Nephron (organoid): ENCODE results near the gene CDNF.

ENCODE experiments used
- H3K27ac Mint-ChIP-seq, 3 experiments: 2 replicates each; pipeline ENCODE4 v1.8.0; 2020; ENCODE audit warnings: mixed read lengths in 3 of 3, mild to moderate bottlenecking in 2 of 3, moderate library complexity in 1 of 3
- H3K27me3 Mint-ChIP-seq: 2 replicates; pipeline ENCODE4 v1.8.0; 2021; ENCODE audit warnings: low read depth, mild to moderate bottlenecking, moderate library complexity, mixed read lengths
- H3K36me3 Mint-ChIP-seq: 2 replicates; pipeline ENCODE4 v1.8.0; 2020; ENCODE audit warnings: low read depth, mixed read lengths
- H3K4me1 Mint-ChIP-seq: 2 replicates; pipeline ENCODE4 v1.8.0; 2020; ENCODE audit warnings: mixed read lengths
- H3K4me3 Mint-ChIP-seq, 3 experiments: 2 replicates each; pipeline ENCODE4 v1.8.0; 2020; ENCODE audit warnings: mild to moderate bottlenecking in 3 of 3, mixed read lengths in 3 of 3, moderate library complexity in 2 of 3
- H3K9me3 Mint-ChIP-seq: 2 replicates; pipeline ENCODE4 v1.8.0; 2020; ENCODE audit warnings: mixed read lengths
- TF ChIP-seq, protein P1 (sequence below), 3 experiments: fragments of 200-600 bp; sonication (generic); IDR thresholded peaks; one replicate each; pipeline ENCODE4 v1.5.0; 2021; ENCODE audit warnings: antibody characterized with exemption in 3 of 3; ENCODE audit not compliant: unreplicated experiment in 3 of 3

The CDNF gene

DNA sequence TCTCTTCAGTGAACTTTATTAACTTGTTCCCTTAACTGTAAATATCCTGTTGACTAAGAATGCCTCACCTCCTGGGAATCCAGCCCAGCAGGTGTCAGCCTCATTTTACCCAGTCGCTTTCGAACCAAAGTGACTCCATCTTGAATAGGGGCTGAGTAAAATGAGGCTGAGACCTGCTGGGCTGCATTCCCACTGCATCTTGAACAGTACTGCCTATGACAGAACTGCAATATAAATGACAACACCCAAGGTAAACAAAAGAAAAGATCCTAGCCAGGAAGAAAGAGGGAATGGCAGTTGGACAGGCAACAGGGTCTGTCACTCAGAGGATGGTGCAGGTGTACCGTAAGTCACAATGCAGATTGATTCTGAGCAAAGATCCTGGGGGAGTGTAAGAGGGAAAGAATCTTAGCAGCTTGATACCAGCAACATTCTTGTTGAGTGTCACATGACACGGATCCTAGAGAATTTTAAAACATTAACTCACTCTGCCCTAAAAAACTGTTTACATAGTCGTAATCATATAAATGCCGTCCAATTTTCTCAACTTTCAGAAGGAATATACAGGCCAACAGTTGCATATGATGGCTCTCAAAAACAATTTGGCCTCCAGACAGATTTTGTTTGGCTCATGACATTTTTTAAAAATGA, 58.7 kb downstream of the CDNF start:
- TF ChIP-seq, protein P1, sequence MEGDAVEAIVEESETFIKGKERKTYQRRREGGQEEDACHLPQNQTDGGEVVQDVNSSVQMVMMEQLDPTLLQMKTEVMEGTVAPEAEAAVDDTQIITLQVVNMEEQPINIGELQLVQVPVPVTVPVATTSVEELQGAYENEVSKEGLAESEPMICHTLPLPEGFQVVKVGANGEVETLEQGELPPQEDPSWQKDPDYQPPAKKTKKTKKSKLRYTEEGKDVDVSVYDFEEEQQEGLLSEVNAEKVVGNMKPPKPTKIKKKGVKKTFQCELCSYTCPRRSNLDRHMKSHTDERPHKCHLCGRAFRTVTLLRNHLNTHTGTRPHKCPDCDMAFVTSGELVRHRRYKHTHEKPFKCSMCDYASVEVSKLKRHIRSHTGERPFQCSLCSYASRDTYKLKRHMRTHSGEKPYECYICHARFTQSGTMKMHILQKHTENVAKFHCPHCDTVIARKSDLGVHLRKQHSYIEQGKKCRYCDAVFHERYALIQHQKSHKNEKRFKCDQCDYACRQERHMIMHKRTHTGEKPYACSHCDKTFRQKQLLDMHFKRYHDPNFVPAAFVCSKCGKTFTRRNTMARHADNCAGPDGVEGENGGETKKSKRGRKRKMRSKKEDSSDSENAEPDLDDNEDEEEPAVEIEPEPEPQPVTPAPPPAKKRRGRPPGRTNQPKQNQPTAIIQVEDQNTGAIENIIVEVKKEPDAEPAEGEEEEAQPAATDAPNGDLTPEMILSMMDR (IDR thresholded peaks at IDR 0.05; ENCODE audit: unreplicated experiment in 3 of 3) = no peak
- no peaks in the 10 kb centered on the region for H3K36me3 Mint-ChIP-seq
- H3K27ac Mint-ChIP-seq = peak overlapping the region in 1 of 3 experiments; percentile 0
- H3K27me3 Mint-ChIP-seq = no peaks in the 10 kb centered on the region
- no peaks in the 10 kb centered on the region for H3K9me3 Mint-ChIP-seq
- no peaks in the 10 kb centered on the region for H3K4me1 Mint-ChIP-seq
- no peak overlapping the region for H3K4me3 Mint-ChIP-seq

DNA sequence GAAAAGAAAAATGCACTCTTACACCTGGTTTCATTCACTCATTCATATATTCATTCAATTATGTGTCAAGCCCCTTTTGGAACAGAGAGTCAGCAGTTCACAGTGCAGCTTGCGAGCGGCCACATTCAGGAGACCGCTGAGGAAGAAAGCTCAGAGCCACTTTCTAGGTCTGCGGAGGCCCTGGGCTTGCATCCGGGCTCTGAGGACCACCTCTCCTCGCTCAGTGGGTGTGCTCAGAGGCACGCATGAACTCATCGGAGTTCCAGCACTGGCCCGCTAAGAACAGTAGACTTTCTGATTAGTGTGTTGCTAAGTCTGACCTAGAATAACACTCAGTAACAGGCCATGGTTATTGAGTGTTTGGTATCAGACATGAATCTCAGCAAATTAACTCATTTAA, 61.3 kb downstream of the CDNF start:
- no peak overlapping the region for H3K27ac Mint-ChIP-seq
- no peaks in the 10 kb centered on the region for H3K36me3 Mint-ChIP-seq
- H3K9me3 Mint-ChIP-seq = no peaks in the 10 kb centered on the region
- no peaks in the 10 kb centered on the region for H3K4me1 Mint-ChIP-seq
- TF ChIP-seq, protein P1 (IDR thresholded peaks at IDR 0.05; ENCODE audit: unreplicated experiment in 3 of 3) = no peak
- peaks cover 3% of the 10 kb centered on the region for H3K27me3 Mint-ChIP-seq
- no peak overlapping the region for H3K4me3 Mint-ChIP-seq

DNA sequence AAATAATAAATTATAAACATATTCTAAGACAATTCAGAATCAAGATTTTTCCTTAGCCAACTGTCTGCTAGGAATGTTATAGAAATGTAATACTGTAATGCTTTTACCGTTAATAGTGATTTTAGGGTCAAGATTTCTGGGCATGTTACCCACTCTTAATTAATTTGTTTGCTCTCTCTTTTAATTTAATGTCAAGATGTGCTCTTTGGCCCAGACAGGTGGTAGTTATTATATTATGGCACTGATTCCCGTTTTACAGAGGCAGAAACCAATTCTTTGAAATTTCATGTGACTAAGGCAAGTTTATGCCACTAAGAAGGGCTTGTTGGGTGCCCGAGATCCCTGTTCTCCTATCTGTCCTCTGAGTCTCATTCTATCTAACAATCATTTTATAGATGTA, 62.2 kb downstream of the CDNF start:
- TF ChIP-seq, protein P1 (IDR thresholded peaks at IDR 0.05; ENCODE audit: unreplicated experiment in 3 of 3) = no peak
- H3K4me1 Mint-ChIP-seq = no peaks in the 10 kb centered on the region
- H3K27ac Mint-ChIP-seq = no peak overlapping the region
- peaks cover 3% of the 10 kb centered on the region for H3K27me3 Mint-ChIP-seq
- H3K9me3 Mint-ChIP-seq = no peaks in the 10 kb centered on the region
- H3K4me3 Mint-ChIP-seq = no peak overlapping the region
- no peaks in the 10 kb centered on the region for H3K36me3 Mint-ChIP-seq

DNA sequence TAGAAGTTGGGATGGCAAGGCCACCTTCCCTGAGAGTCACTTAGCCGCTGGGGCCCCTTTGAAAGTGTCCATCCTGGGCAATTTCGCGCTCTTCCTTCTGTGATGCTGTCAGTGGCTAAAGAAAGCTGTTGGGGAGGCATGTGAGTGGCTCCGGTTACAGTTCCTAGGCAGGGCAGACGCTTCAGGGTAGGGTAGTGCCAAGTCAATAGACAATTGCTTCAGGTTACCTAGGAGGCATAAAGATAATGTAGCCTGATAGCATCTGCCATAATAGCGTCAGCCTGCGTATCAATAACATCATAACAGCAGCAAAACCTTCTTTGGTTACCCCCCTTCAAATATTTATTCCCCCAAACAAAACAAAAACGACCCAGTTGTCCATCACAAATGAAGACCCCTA, 63.0 kb downstream of the CDNF start, which contains the start of gene FAM107B:
TSS of gene FAM107B (minus strand) at position 101 of the 400 bp plus-strand sequence. CDS start 234 bp downstream, outside the sequence.
- no peaks in the 10 kb centered on the region for H3K36me3 Mint-ChIP-seq
- H3K4me3 Mint-ChIP-seq = no peak within 1 kb of the TSS
- H3K9me3 Mint-ChIP-seq = no peaks in the 10 kb centered on the region
- H3K27me3 Mint-ChIP-seq = peaks cover 6% of the 10 kb centered on the region
- no peaks in the 10 kb centered on the region for H3K4me1 Mint-ChIP-seq
- H3K27ac Mint-ChIP-seq = no peak within 1 kb of the TSS
- TF ChIP-seq, protein P1 (IDR thresholded peaks at IDR 0.05; ENCODE audit: unreplicated experiment in 3 of 3) = no peak

DNA sequence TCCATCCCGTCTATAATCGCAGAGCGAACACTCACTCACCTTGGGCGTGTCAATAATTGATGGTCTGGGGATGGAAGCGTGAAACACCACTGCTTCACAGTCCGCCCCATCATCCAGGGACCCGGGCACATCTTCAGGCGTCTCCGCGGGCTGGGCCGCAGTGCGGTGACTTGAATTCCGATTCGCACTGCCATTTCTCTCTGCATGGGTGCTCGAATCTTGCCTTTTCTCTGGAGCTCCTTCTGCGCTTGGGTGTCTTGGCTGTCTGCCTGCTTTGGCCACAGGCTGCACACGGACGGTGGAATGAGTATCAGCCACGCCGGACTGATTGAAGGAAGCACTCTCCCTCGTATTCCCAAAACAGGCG, 63.6 kb downstream of the CDNF start:
- H3K27ac Mint-ChIP-seq = no peak overlapping the region
- H3K36me3 Mint-ChIP-seq = no peaks in the 10 kb centered on the region
- H3K9me3 Mint-ChIP-seq = no peaks in the 10 kb centered on the region
- no peak overlapping the region for H3K4me3 Mint-ChIP-seq
- TF ChIP-seq, protein P1 (IDR thresholded peaks at IDR 0.05; ENCODE audit: unreplicated experiment in 3 of 3) = no peak
- peaks cover 7% of the 10 kb centered on the region for H3K27me3 Mint-ChIP-seq
- no peaks in the 10 kb centered on the region for H3K4me1 Mint-ChIP-seq

DNA sequence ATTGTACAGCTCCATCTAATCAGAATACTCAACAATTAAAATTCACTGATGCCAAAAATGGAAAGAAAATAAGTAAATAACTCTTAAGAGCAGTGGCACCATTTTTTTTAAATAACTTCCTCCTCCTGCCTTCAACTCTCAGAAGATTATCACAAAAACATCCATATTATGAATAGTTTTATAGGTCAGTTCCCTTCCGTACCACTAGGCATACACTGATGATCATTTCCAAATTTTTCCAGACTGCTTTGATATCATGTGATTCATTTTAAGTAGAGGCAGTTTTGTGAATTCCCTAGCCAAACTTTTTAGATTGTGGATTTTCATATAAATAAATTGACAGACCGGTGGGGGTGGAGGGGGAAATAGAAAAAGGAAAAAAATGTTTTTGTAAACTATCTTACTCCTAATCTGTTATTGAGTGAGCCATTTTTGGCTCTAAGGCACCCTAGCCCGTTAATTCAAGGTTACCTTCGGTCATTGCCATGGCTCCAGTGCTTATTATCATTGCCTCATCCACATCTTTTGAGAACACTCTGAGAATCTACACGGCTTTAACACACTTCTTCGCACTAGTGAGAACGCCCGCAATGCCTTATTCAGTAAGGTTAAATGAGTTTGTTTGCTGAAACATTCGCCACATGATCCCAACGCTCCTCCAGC, 64.2 kb downstream of the CDNF start:
- H3K4me1 Mint-ChIP-seq = no peaks in the 10 kb centered on the region
- H3K27me3 Mint-ChIP-seq = peaks cover 7% of the 10 kb centered on the region
- no peak overlapping the region for H3K4me3 Mint-ChIP-seq
- peaks cover 3% of the 10 kb centered on the region for H3K9me3 Mint-ChIP-seq
- no peaks in the 10 kb centered on the region for H3K36me3 Mint-ChIP-seq
- TF ChIP-seq, protein P1 (IDR thresholded peaks at IDR 0.05; ENCODE audit: unreplicated experiment in 3 of 3) = no peak
- H3K27ac Mint-ChIP-seq = no peak overlapping the region
